Neural crest cell (in vitro differentiated cells): ENCODE results near the gene RARG. TPM values are rescaled to one million over a fixed set of nuclear protein-coding genes. Genes with fewer than 3 reads are reported as not detected.
A peak's percentile ranks its signal among the peaks of the same experiment; 100 is the strongest.

Experiments
- DNase-seq: peaks from one replicate; pipeline ENCODE4 v3.0.0; 2021; ENCODE audit warnings: low read depth, mixed read lengths, low spot score
- H3K27ac Mint-ChIP-seq: one replicate; pipeline ENCODE4 v1.8.0; 2021; ENCODE audit warnings: mild to moderate bottlenecking, mixed read lengths; ENCODE audit not compliant: unreplicated experiment
- H3K27me3 Mint-ChIP-seq: 2 replicates; pipeline ENCODE4 v1.8.0; 2021; ENCODE audit warnings: low read depth, mild to moderate bottlenecking, mixed read lengths
- H3K36me3 Mint-ChIP-seq: 2 replicates; pipeline ENCODE4 v1.8.0; 2021; ENCODE audit warnings: low read depth, mild to moderate bottlenecking, mixed read lengths
- H3K4me1 Mint-ChIP-seq: 2 replicates; pipeline ENCODE4 v1.8.0; 2021; ENCODE audit warnings: mixed read lengths
- H3K4me3 Mint-ChIP-seq: one replicate; pipeline ENCODE4 v1.8.0; 2021; ENCODE audit warnings: mild to moderate bottlenecking, mixed read lengths
- H3K9me3 Mint-ChIP-seq: 2 replicates; pipeline ENCODE4 v1.8.0; 2021; ENCODE audit warnings: mixed read lengths
- CTCF ChIP-seq: fragments of 200-600 bp; sonication (generic); conservative IDR thresholded peaks from 2 replicates; pipeline ENCODE4 v1.5.0; 2021; ENCODE audit warnings: antibody characterized with exemption, mild to moderate bottlenecking
- total RNA-seq: library from RNA; stranded (reverse); gene quantifications from 2 replicates; pipeline ENCODE4 v1.2.1, GENCODE V29; 2021

The RARG gene
- total RNA-seq, 1 donor from 2014 or later: 5.4 TPM

- Mint-ChIP-seq H3K4me1 (peaks cover 39% of the 10 kb centered on the region), H3K4me3 (peak overlapping the region; percentile 74), H3K9me3 (no peaks in the 10 kb centered on the region), H3K27ac (no peak overlapping the region), H3K27me3 (peaks cover 47% of the 10 kb centered on the region), H3K36me3 (no peaks in the 10 kb centered on the region)
- no peak for TF ChIP-seq CTCF
- peak; percentile 51 for DNase-seq
Measured at GRCh38 chr12:53234271-53234914, 2.4 kb upstream of the RARG start.

DNA sequence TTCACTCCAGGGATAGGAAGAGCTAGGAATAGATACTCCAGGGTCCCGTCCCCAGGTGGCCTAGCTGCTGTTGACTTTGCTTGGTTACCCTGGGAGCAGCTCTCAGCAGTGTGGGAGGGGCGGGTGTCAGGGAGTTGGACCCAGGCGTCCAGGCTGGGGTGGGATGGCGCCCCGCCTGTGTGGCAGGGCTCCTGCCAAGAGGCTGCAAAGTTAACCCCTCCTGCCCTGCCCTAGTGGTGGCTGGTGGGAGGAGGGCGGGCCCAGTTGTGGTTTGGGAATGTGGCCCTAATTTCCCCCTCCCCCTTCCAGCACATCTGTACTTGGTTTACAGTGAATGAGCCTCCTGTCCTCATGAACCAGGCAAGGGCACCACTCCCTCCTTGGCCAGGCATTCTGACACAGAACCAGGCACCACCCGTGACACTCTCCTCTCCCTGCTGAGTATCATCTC lies 1.7 kb upstream of the RARG start:
- TF ChIP-seq CTCF: no peak
- no peak for DNase-seq
- Mint-ChIP-seq H3K4me3 (peak overlapping the region; percentile 74), H3K4me1 (peaks cover 39% of the 10 kb centered on the region), H3K27me3 (peaks cover 53% of the 10 kb centered on the region), H3K27ac (peak overlapping the region; percentile 65), H3K9me3 (no peaks in the 10 kb centered on the region), H3K36me3 (no peaks in the 10 kb centered on the region)

DNA sequence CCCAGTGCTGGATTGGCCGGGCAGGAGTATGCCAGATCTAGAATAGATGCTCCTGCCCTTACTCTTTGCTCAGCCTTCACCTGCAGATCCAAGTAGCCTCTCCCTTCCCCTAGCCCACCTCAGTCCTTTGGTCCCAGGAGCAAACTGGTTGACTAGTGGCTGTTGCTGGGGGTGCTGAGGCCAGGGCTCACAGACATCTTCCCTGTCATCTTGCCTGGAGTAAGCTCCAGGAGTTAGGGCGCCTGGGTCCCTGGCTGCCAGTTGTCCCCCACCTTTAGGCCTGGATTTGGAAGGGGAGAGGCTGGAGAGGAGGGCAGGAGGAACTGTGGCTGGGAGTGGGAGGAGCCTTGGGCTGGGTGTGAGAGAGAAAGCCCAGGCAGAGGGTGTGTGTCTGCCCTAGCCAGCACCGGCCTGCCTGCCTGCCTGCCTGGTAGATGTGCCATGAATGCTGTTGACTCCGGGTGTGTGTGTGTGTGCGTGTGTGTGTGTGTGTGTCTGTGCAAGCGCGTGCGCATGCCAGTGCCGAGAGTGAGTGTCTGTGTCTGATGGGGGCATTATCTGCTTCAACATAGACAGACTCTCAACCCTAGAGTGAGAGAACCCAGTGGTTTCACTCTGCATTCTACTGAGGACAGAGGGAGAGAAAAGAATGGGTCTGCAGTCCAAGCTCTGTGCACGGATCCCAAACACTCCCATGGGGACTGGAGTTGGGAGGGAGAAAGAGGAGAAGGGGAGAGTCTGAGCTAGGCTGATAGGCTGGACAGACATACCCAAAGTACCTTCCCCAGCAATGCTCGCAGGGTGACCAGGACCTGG lies 845 bp upstream of the RARG start:
- no peak overlapping the region for H3K27ac Mint-ChIP-seq
- H3K4me1 Mint-ChIP-seq: peaks cover 39% of the 10 kb centered on the region
- peak overlapping the region; percentile 75 for H3K4me3 Mint-ChIP-seq
- no peaks in the 10 kb centered on the region for H3K36me3 Mint-ChIP-seq
- no peak for TF ChIP-seq CTCF
- H3K27me3 Mint-ChIP-seq: peaks cover 58% of the 10 kb centered on the region
- no peak for DNase-seq
- no peaks in the 10 kb centered on the region for H3K9me3 Mint-ChIP-seq

GRCh38 chr12:53231671-53231920 lies 413 bp downstream of the RARG start:
- H3K27ac Mint-ChIP-seq: no peak overlapping the region
- DNase-seq: no peak
- H3K4me1 Mint-ChIP-seq: peaks cover 44% of the 10 kb centered on the region
- no peaks in the 10 kb centered on the region for H3K9me3 Mint-ChIP-seq
- no peaks in the 10 kb centered on the region for H3K36me3 Mint-ChIP-seq
- H3K27me3 Mint-ChIP-seq: peaks cover 56% of the 10 kb centered on the region
- H3K4me3 Mint-ChIP-seq: peak overlapping the region; percentile 64
- TF ChIP-seq CTCF: no peak

DNA sequence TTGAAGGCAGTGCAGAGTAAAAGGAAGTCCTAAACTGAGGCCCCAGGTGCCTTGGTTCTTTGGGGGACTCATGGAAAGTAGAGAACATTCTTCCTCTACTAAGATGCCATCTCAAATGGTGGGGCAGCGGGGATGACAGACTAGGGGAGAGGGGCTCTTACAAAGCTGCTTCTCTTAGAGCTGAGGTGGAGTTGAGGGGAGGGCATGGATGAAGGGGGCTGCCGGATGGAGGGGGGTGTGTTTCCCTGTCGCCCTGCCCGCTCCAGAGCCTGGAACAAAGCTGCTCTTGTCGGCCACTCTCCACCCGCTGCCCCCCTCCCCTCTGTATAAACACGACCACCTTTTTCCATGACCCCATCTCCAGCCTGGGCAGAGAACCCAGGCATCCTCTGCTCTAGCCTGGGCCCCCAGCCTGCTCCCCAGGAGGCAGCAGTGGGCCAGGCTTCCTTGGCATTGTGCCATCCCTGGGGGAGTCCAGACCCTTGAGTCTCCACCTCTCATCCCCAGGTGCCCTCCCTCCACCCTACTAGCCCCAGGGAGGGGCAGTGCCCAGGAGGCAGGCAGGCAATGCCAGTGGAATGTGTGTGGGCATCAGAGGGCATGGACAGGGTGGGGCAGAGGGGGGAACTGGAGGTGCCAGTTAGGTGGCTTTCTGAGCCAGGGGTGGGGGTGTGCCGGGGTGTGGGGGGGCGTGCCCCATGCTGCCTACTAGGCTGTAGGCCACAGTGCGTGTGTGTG lies 1.7 kb downstream of the RARG start:
- H3K27ac Mint-ChIP-seq: peak overlapping the region; percentile 44
- peak overlapping the region; percentile 65 for H3K4me3 Mint-ChIP-seq
- no peak for DNase-seq

More for the DNA sequence above, 1.7 kb downstream of the RARG start:
- H3K4me1 Mint-ChIP-seq: peaks cover 52% of the 10 kb centered on the region
- no peaks in the 10 kb centered on the region for H3K9me3 Mint-ChIP-seq
- peaks cover 56% of the 10 kb centered on the region for H3K27me3 Mint-ChIP-seq
- no peak for TF ChIP-seq CTCF
- no peaks in the 10 kb centered on the region for H3K36me3 Mint-ChIP-seq
